Measurements from ENCODE around the gene GOLGB1. TPM values are rescaled to one million over a fixed set of nuclear protein-coding genes. Genes with fewer than 3 reads are reported as not detected.

Gene GOLGB1
- polyA plus RNA-seq, 2 of the 4 experiments (the other 2 are of a cell fraction): 11.9 to 27.0 TPM

GRCh38 chr3:121629601-121630000 lies 119.9 kb downstream of the GOLGB1 start:
- ChIA-PET CTCF (no interaction called here), POLR2A (no interaction called here)
- DNase-seq (ENCODE audit: low read depth in 1 of 2, low spot score in 1 of 2): no peak
- no peak overlapping the region for H3K27ac ChIP-seq
- no peaks in the 10 kb centered on the region for H3K9me3 ChIP-seq
- WGBS (ENCODE audit: missing lambda C conversion rate): 75% methylated on average over 6 of the region's 6 CpGs
- no peak overlapping the region for H3K4me2 ChIP-seq
- no peaks in the 10 kb centered on the region for H3K4me1 ChIP-seq
- no peak overlapping the region for H3K4me3 ChIP-seq
- no peak for FAIRE-seq
- no peak for ATAC-seq
- no peak for TF ChIP-seq PHF8 (IDR thresholded peaks at IDR 0.05; ENCODE audit: borderline replicate concordance, low read depth)

- H3K4me2 ChIP-seq: no peak overlapping the region
- DNase-seq (ENCODE audit: low read depth in 1 of 2, low spot score in 1 of 2) (no peak), ATAC-seq (no peak), FAIRE-seq (no peak)
- ChIA-PET CTCF (no interaction called here), POLR2A (no interaction called here)
- TF ChIP-seq RNF2 (IDR thresholded peaks at IDR 0.05; ENCODE audit: borderline replicate concordance, low read depth) (no peak), RCOR1 (IDR thresholded peaks at IDR 0.05; ENCODE audit: low read depth, low read length) (no peak), SMC3 (IDR thresholded peaks at IDR 0.05) (no peak), NFE2L2 (conservative IDR thresholded peaks at IDR 0.05; ENCODE audit: low read length) (no peak), POLR2AphosphoS2 (conservative IDR thresholded peaks at IDR 0.05; ENCODE audit: low read length) (no peak), KDM5A (IDR thresholded peaks at IDR 0.05) (no peak), REST (IDR thresholded peaks at IDR 0.05) (no peak), ATOH8 (CRISPR knock-in tag; IDR thresholded peaks at IDR 0.05; ENCODE audit: low read depth) (no peak), E2F6 (IDR thresholded peaks at IDR 0.05; ENCODE audit: borderline replicate concordance, low read depth) (no peak), CHD2 (IDR thresholded peaks at IDR 0.05; ENCODE audit: low read length, partially characterized antibody) (no peak), HES2 (IDR thresholded peaks at IDR 0.05) (no peak)
- 69% methylated on average over 3 of the region's 3 CpGs for WGBS (ENCODE audit: missing lambda C conversion rate)
- no peak overlapping the region for H3K27ac ChIP-seq
- no peaks in the 10 kb centered on the region for H3K4me1 ChIP-seq
- no peak overlapping the region for H3K4me3 ChIP-seq
- no peaks in the 10 kb centered on the region for H3K9me3 ChIP-seq
Observed at GRCh38 chr3:121627622-121628021, 121.9 kb downstream of the GOLGB1 start.

- CTCF ChIA-PET: no interaction called here
- POLR2A ChIA-PET: no interaction called here
- Histone ChIP-seq H3K4me3 (no peak overlapping the region), H3K4me2 (no peak overlapping the region), H3K4me1 (no peaks in the 10 kb centered on the region), H3K9me3 (no peaks in the 10 kb centered on the region), H3K27ac (no peak overlapping the region)
- DNase-seq (ENCODE audit: low read depth in 1 of 2, low spot score in 1 of 2) (no peak), FAIRE-seq (no peak), ATAC-seq (no peak)
- WGBS (ENCODE audit: missing lambda C conversion rate): 77% methylated on average over 4 of the region's 4 CpGs
- TF ChIP-seq KDM1A (IDR thresholded peaks at IDR 0.05; ENCODE audit: low read depth): no peak
- TF ChIP-seq CEBPB (IDR thresholded peaks at IDR 0.05): no peak
- no peak for TF ChIP-seq HOXB5 (CRISPR knock-in tag; IDR thresholded peaks at IDR 0.05)
Observed at GRCh38 chr3:121627211-121627610, 122.3 kb downstream of the GOLGB1 start.

GRCh38 chr3:121626495-121626894 lies 123.0 kb downstream of the GOLGB1 start:
- no peak for ATAC-seq
- CTCF ChIA-PET: no interaction called here
- 57% methylated on average over 4 of the region's 4 CpGs for whole genome bisulfite sequencing (ENCODE audit: missing lambda C conversion rate)

More at GRCh38 chr3:121626495-121626894, 123.0 kb downstream of the GOLGB1 start:
- FAIRE-seq (no peak), DNase-seq (ENCODE audit: low read depth in 1 of 2, low spot score in 1 of 2) (no peak)
- POLR2A ChIA-PET: no interaction called here
- no peak overlapping the region for H3K4me2 ChIP-seq
- no peaks in the 10 kb centered on the region for H3K9me3 ChIP-seq
- H3K4me1 ChIP-seq: no peaks in the 10 kb centered on the region
- no peak overlapping the region for H3K4me3 ChIP-seq
- H3K27ac ChIP-seq: no peak overlapping the region
- TF ChIP-seq RFX5 (IDR thresholded peaks at IDR 0.05) (no peak), ZFP36 (IDR thresholded peaks at IDR 0.05; ENCODE audit: borderline replicate concordance, partially characterized antibody) (no peak), NPAS2 (CRISPR knock-in tag; IDR thresholded peaks at IDR 0.05; ENCODE audit: borderline replicate concordance) (no peak), BCL3 (IDR thresholded peaks at IDR 0.05) (no peak), GATA3 (IDR thresholded peaks at IDR 0.05; ENCODE audit: borderline replicate concordance) (no peak), E2F6 (IDR thresholded peaks at IDR 0.05; ENCODE audit: borderline replicate concordance, low read depth) (no peak), PHF8 (IDR thresholded peaks at IDR 0.05; ENCODE audit: borderline replicate concordance, low read depth) (no peak), RCOR1 (IDR thresholded peaks at IDR 0.05; ENCODE audit: low read depth, low read length) (no peak)
